ENCODE measurements around the gene PACRG. TPM values are rescaled to one million over a fixed set of nuclear protein-coding genes. Genes with fewer than 3 reads are reported as not detected.

Gene PACRG
- total and polyA plus RNA-seq, 2 experiments from 2014 or later, result 0.17 to 0.68 TPM

DNA sequence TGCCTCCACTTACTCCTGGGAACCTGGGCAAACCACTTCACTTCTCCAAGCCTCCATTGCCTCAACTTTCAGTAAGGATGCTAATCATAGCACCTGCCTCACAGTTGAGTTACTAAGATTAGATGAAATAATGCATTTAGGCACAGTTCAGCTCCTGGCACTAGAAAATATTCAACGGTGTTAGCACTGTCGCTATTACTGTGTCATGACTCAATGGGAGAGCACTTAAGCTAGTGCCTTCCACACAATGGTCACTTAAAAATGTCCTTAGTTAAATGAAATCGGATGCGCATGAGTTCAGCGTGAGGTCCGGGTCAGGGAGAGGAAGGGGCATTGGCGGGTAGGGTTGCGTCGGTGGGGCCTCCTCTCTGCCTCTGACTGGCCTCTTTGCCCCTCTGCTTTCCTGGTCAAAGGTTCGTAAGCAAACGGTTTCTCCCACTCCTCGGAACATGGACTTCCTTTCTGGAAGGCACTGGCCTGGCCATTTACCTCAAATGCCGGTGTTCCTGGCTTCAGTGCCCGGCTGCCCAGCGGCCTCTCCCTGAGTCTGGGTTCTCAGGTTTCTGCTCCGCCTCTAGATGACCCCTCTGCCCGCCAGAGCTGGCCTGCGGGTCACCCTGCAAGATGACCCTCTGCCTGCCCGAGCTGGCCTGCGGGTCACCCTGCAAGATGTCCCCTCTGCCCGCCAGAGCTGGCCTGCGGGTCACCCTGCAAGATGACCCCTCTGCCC lies 562.9 kb downstream of the PACRG start:
- no peak overlapping the region for H3K27ac ChIP-seq (ENCODE audit: low read depth)
- no peaks in the 10 kb centered on the region for H3K79me2 ChIP-seq (replicated peaks; ENCODE audit: insufficient read depth)
- Mint-ChIP-seq H3K27ac (no peak overlapping the region), H3K27me3 (ENCODE audit: insufficient read depth, low read depth, poor library complexity) (peaks cover 6% of the 10 kb centered on the region), H3K4me1 (0 out of 3 replicates have a peak, but pooled peaks cover 1% of the 10 kb centered on the region), H3K9me3 (peaks cover 3% of the 10 kb centered on the region; the same call in 1 of the 3 replicates), H3K36me3 (ENCODE audit: low read depth) (no peaks in the 10 kb centered on the region), H3K4me3 (no peak overlapping the region)
- H3K4me3 ChIP-seq, result no peak overlapping the region
- peak overlapping the region; percentile 23; the same call in 1 of the 2 replicates for H2AFZ ChIP-seq
- H3K9me2 ChIP-seq (ENCODE audit: insufficient read depth), result no peaks in the 10 kb centered on the region
- no peaks in the 10 kb centered on the region for H3K4me1 ChIP-seq (ENCODE audit: insufficient read depth)
- ATAC-seq (no peak), DNase-seq (ENCODE audit: low spot score) (no peak)
- no peaks in the 10 kb centered on the region for H3K27me3 ChIP-seq (ENCODE audit: insufficient read depth)
- TF ChIP-seq, protein P1, sequence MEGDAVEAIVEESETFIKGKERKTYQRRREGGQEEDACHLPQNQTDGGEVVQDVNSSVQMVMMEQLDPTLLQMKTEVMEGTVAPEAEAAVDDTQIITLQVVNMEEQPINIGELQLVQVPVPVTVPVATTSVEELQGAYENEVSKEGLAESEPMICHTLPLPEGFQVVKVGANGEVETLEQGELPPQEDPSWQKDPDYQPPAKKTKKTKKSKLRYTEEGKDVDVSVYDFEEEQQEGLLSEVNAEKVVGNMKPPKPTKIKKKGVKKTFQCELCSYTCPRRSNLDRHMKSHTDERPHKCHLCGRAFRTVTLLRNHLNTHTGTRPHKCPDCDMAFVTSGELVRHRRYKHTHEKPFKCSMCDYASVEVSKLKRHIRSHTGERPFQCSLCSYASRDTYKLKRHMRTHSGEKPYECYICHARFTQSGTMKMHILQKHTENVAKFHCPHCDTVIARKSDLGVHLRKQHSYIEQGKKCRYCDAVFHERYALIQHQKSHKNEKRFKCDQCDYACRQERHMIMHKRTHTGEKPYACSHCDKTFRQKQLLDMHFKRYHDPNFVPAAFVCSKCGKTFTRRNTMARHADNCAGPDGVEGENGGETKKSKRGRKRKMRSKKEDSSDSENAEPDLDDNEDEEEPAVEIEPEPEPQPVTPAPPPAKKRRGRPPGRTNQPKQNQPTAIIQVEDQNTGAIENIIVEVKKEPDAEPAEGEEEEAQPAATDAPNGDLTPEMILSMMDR (conservative IDR thresholded peaks at IDR 0.05; ENCODE audit: low read depth in 2 of 2), result no peak
- TF ChIP-seq ZNF331 (CRISPR knock-in tag; IDR thresholded peaks at IDR 0.05; ENCODE audit: low read depth) (no peak), CREB1 (CRISPR knock-in tag; IDR thresholded peaks at IDR 0.05; ENCODE audit: low read depth) (no peak), NANOG (IDR thresholded peaks at IDR 0.05; ENCODE audit: borderline replicate concordance) (no peak)
- TF ChIP-seq, protein P2, sequence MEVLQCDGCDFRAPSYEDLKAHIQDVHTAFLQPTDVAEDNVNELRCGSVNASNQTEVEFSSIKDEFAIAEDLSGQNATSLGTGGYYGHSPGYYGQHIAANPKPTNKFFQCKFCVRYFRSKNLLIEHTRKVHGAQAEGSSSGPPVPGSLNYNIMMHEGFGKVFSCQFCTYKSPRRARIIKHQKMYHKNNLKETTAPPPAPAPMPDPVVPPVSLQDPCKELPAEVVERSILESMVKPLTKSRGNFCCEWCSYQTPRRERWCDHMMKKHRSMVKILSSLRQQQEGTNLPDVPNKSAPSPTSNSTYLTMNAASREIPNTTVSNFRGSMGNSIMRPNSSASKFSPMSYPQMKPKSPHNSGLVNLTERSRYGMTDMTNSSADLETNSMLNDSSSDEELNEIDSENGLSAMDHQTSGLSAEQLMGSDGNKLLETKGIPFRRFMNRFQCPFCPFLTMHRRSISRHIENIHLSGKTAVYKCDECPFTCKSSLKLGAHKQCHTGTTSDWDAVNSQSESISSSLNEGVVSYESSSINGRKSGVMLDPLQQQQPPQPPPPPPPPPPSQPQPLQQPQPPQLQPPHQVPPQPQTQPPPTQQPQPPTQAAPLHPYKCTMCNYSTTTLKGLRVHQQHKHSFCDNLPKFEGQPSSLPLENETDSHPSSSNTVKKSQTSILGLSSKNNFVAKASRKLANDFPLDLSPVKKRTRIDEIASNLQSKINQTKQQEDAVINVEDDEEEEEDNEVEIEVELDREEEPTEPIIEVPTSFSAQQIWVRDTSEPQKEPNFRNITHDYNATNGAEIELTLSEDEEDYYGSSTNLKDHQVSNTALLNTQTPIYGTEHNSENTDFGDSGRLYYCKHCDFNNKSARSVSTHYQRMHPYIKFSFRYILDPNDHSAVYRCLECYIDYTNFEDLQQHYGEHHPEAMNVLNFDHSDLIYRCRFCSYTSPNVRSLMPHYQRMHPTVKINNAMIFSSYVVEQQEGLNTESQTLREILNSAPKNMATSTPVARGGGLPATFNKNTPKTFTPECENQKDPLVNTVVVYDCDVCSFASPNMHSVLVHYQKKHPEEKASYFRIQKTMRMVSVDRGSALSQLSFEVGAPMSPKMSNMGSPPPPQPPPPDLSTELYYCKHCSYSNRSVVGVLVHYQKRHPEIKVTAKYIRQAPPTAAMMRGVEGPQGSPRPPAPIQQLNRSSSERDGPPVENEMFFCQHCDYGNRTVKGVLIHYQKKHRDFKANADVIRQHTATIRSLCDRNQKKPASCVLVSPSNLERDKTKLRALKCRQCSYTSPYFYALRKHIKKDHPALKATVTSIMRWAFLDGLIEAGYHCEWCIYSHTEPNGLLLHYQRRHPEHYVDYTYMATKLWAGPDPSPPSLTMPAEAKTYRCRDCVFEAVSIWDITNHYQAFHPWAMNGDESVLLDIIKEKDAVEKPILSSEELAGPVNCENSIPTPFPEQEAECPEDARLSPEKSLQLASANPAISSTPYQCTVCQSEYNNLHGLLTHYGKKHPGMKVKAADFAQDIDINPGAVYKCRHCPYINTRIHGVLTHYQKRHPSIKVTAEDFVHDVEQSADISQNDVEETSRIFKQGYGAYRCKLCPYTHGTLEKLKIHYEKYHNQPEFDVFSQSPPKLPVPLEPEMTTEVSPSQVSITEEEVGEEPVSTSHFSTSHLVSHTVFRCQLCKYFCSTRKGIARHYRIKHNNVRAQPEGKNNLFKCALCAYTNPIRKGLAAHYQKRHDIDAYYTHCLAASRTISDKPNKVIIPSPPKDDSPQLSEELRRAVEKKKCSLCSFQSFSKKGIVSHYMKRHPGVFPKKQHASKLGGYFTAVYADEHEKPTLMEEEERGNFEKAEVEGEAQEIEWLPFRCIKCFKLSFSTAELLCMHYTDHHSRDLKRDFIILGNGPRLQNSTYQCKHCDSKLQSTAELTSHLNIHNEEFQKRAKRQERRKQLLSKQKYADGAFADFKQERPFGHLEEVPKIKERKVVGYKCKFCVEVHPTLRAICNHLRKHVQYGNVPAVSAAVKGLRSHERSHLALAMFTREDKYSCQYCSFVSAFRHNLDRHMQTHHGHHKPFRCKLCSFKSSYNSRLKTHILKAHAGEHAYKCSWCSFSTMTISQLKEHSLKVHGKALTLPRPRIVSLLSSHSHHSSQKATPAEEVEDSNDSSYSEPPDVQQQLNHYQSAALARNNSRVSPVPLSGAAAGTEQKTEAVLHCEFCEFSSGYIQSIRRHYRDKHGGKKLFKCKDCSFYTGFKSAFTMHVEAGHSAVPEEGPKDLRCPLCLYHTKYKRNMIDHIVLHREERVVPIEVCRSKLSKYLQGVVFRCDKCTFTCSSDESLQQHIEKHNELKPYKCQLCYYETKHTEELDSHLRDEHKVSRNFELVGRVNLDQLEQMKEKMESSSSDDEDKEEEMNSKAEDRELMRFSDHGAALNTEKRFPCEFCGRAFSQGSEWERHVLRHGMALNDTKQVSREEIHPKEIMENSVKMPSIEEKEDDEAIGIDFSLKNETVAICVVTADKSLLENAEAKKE (CRISPR knock-in tag; IDR thresholded peaks at IDR 0.05), result no peak
- H3F3A ChIP-seq (replicated peaks; ENCODE audit: low read depth), result no peaks in the 10 kb centered on the region
- no peak overlapping the region for H3K4me2 ChIP-seq
- no peaks in the 10 kb centered on the region for H4K20me1 ChIP-seq (replicated peaks; ENCODE audit: insufficient read depth)
- H3K36me3 ChIP-seq (ENCODE audit: insufficient read depth), result no peaks in the 10 kb centered on the region
